ENCODE data around the gene CLCN6.

CLCN6 gene

DNA sequence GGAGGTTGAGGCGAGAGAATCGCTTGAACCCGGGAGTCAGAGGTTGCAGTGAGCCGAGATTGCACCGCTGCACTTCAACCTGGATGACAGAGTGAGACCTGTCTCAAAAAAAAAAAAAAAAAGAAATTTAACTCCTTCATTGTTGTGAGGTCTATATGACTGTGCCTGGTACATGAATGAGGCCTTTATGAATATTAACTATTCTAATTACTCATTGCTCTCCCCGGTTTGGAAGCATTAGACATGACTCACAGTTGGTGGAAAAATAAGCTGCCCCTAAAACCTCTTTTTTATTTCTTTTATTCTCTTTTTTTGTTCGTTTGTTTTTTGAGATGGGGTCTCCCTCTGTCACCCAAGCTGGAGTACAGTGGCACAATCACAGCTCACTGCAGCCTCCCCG, 49.4 kb downstream of the CLCN6 start:
- DNase-seq (ENCODE audit: low read depth) = no peak

DNA sequence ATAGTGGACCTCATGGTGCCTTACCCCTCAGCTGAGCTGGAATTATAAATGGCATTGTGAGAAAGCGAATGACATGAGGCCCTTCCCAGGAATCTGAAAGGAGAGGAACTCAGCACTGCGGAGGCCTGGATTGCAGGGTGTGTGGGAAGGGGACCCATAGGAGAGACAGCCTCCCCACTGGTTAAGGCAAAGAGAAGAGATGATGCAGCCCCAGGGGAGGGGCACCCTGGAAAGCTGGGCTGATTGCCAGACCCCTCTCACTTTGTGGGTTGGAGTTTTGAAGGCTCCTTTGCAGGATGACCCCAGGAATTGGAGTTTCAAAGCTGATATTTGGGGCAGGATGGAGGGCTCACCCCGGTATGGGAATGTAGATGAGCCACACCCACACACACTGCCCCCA, 50.7 kb downstream of the CLCN6 start:
- DNase-seq (ENCODE audit: low read depth) = no peak

DNA sequence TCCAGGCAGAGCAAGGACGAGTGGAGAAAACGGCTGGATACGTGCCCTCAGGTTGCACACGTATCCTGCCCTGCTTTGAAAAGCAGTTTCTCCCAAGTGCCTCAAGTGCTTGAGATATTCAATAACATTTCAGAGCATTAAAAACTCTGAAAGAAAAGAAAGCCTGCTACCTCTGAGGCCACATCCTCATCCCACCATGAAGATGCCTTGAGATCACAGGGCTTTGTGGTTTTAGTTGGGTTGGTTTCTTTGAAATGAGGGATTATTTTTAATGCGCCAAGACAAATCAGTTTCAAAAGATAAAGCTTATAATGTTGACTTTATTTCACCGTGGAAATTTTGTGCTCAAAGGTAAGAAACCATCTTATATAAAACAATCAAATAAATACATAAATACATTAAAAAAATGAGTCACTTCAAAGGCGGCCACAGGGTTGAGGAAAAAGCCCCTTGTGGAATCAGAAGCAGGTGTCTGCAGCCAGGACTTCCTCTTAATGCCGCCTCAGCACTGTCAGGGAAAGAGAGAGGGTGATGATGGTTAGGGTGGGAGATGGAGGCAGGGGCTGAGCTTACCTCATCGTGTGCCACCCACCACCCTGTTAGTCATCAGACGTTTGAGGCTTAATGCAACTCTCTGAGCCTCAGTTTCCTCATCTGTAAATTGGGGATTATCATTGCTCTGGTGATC, 51.3 kb downstream of the CLCN6 start:
- DNase-seq (ENCODE audit: low read depth) = no peak

DNA sequence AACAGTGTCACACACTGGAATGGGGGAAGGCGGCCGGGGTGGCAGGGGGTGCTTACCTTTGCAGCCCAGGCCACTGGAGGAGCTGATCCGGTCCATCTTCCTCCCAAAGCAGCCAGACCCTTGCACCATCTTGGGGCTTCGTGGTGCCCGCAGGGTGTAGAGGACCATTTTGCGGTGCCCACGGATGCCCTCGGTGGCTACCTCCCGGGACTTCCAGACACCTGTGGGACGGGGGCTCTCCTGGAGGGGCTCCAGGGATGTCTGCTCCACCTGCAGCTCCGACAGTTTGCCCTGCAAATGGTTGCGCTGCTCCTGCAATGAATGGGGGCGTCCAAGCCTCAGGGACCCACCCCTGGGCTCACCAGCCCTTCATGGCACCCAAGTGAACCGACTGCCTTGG, 52.2 kb downstream of the CLCN6 start:
- no peak for DNase-seq (ENCODE audit: low read depth)

DNA sequence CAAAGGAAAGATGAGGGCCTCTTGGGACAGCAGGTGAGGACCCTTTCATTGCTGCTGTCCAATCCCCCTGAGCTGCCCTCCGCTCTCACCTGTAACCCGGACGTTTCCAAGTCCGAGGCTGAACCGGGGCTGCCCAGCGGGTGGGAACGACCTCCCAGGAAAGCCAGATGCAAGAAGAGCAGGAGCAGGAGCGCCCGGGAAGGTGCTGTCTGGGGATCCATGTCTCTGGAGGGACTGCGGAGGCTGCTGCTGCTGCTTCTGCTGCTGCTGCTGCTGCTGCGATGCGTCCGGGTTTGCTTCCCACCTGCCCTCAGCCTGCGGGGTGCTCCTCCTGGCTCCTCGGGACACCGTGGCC, 52.6 kb downstream of the CLCN6 start, which contains the start of gene NPPB:
NPPB (minus strand) TSS at position 333 of the 355 bp plus-strand sequence; CDS start at position 221, 112 bp downstream.
- no peak for DNase-seq (ENCODE audit: low read depth)

DNA sequence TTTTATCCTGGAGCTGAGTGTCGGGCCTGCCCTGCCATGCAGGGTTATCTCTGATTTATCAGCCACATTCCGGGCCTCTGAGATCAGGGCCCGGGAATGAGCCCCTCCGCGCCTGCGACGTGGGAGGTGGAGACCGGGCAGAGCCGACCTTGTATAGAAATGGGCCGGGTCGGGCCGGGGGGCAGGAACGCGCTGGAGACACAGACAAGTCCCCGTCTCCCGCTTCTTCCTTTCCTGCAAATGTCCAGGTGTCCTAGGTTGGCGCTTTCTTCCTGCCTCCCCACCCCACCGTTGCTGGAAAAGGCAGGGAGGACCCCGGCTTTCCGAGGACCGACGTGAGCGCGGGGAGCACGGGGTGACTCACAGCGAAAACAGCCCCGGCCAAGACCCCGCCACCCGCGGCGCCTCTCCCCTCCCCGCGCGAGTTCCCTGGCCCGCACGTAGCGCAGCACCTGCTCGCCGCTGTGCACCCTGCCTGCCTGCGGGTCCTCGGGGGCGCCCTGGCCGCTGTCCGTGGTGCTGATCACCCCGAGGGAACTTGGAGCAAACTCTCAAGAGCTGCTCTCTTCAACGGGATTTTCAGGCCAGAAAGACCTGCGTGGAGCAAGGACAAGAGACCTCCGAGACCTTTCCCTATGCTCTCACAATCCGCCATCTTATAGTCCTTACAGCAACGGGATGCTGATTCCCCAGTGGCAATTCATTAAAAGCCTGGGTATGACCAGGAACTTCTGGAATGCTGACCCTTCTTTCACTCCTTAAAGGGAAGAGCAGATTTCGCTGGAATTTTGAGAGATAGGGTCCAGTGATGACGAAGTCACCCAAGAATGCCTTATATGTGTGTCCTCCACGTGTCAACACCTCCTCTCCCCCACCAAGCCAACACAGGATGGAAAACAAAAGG, 53.2 kb downstream of the CLCN6 start:
- DNase-seq (ENCODE audit: low read depth) = no peak

DNA sequence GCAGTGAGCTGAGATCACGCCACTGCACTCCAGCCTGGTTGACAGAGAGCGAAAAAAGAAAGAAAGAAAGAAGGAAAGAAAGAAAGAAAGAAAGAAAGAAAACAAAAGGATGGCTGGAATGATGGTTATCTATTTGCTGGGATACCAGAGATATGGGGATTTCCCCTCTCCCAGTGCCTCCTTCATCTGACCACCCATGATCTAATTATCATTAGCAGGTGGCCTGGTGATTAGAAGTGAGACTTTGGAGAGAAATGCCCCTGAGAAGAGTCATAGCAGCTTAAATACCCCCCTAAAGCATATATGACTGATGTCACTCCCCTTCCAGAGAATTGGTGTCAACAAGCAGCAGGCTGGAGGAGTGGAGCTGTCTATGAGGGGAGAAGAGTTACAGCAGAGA, 54.1 kb downstream of the CLCN6 start:
- DNase-seq (ENCODE audit: low read depth) = no peak

DNA sequence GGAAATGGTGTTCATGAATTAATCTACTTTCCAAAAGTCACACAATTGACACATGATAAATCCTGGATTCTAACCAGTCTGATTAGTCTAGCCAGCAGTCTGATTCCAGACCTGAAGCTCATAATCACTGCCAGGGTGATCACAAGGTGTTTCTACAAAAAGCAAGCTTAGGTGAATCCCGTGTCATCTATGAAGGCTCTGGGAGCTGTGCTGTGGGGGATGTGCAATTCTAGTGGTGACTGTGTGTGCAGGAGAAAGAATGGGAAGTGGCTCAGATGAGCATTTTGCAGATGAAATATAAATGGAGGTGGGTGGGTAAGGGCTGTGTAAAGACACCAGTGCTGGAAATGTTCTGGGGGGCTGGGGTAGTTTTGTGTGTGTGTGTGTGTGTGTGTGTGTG, 54.6 kb downstream of the CLCN6 start:
- no peak for DNase-seq (ENCODE audit: low read depth)

DNA sequence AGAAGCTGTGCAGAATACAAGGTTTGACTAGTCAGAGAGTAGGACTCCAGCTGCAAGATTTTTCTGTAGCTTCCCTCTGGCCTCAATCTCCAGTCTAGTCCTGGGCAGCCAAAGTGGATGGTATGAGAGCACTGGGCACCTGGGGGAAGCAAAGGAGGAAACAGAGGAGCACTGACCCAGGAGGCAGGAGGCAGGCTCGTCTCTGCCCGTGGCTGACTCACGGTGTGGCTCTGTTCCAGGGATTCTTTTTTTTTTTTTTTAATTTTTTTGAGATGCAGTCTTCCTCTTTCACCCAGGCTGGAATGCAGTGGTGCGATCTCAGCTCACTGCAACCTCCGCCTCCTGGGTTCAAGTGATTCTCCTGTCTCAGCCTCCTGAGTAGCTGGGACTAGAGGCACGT, 56.9 kb downstream of the CLCN6 start:
- no peak for DNase-seq (ENCODE audit: low read depth)

DNA sequence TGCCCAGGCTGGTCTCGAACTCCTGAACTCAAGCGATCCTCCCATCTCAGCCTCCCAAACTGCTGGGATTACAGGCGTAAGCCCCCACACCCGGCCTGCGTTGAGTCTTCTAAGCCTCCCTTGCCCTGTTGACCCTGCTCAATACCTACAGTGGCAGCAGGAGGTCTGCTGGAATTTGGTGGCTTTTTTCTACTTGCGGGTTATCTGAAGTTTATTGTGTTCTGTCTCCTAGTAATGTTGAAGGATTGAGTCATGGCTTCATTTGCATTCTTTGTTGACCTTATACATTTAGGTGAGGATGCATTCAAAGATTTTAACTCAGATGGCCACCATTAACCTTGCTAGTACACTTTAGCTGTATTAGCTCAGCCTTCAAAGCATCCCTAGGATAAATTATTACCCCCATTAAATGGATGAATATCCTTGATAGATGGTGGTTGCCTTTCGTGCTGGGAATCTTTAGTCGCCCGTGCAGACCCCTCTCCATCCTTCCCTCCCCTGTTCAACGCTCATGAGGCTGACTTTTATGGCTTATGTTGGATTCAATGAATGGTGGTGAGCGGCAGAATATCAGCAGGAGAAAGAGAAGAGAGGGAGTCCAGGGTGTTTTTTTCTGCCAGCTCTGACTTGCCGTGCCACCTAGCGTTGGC, 62.5 kb downstream of the CLCN6 start:
- DNase-seq (ENCODE audit: low read depth) = no peak

DNA sequence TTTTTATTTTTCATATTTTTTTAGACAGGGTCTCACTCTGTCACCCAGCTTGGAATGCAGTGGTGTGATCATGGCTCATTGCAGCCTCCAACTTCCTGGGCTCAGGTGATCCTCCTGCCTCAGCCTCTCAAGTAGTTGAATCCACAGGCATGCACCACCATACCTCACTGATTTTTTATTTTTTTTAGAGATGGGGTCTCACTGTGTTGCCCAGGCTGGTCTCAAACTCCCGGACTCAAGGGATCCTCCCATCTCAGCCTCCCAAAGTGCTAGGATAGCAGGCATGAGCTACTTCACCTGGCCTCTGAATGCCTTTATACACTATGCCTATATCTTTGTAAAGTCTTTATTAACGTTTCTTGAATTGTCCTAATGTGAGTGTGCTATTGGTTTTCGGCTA, 63.1 kb downstream of the CLCN6 start:
- no peak for DNase-seq (ENCODE audit: low read depth)

DNA sequence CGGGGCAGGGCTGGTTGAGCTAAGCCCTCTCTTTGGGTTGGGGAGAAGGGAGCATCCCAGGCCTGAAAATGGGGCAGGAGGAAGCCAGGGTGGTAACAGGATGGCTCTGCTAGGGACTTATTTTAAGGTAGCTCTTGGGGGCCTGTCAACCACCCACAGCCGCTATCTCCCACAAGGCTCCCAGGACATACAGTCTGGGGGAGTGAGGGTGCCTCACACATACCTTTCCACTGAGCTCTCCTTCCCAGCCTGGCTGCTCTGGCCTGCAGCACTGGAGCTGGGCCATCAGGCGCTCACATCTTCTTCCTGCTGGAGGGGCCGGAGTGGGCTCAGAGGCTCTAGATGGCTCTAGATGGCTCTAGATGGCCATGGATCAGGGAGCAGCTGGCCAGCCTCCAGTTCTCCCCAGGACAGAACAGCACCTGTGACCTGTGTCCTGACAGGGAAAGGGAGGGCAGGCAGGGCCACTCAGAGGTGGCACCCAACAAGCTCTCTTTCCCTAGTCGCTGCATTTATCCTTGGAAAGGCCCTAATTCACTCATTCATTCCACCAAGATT, 63.7 kb downstream of the CLCN6 start:
- DNase-seq (ENCODE audit: low read depth) = no peak

DNA sequence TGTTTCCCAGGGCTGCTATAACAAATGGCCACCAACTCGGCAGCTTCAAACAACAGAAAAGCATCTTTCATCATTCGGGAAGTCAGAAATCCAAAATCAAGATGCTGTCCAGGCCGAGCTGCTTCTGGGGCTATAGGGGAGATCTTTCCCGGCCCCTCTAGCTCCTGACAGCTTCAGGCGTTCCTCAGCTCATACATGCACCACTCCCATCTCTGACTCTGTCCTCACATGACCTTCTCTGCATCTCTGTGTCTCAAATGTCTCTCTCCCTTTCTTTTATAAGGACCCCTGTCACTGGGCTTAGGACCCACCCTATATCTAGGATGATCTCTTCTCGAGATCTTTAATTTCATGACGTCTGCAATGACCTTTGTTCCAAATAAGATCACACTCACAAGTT, 66.6 kb downstream of the CLCN6 start:
- no peak for DNase-seq (ENCODE audit: low read depth)

DNA sequence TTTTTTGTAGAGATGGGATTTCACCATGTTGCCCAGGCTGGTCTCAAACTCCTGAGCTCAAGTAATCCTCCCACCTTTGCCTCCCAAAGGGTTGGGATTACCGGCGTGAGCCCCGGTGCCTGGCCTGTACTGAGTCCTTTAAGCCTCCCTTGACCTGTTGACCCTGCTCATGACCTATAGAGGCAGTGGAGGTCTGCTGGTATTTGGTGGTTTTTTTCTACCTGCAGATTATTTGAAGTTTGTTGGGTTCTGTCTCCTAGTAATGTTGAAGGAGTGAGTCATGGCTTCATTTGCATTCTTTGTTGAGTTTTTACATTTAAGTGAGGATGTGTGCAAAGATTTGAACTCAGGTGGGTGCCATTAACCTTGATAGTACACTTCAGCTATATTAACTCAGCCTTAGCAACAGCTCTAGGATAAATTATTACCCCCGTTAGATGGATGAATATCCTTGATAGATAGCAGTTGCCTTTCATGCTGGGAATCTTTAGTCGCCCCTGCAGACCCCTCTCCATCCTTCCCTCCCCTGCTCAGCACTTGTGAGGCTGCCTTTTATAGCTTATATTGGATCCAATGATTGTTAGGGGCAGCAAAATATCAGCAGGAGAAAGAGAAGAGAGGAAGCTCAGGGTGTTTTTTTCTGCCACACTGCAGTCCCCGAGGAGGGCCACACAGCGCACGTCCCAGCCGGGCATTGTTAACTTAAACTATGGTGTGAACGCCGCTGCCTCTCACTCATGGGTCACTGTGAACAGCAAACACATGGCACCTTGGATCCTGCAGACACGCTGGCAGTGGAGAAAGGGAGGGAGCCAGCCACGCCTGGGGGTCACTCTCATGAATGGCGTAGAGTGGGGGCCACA, 67.6 kb downstream of the CLCN6 start:
- DNase-seq (ENCODE audit: low read depth) = no peak

DNA sequence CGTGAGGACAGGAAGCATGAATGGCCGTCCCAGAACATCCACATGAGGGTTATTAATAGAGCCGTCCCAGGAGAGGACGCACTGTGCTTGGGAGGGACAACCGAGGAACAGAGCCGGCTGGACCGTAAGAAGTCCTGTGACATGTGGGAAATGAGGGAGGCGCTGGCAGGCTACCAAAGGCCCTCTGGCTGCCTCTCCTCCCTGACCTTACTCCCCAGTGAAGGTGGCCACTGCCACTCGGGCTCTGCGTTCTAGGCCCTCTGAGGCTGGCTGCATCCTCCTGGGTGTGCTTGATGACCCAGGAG, 68.2 kb downstream of the CLCN6 start:
- no peak for DNase-seq (ENCODE audit: low read depth)

DNA sequence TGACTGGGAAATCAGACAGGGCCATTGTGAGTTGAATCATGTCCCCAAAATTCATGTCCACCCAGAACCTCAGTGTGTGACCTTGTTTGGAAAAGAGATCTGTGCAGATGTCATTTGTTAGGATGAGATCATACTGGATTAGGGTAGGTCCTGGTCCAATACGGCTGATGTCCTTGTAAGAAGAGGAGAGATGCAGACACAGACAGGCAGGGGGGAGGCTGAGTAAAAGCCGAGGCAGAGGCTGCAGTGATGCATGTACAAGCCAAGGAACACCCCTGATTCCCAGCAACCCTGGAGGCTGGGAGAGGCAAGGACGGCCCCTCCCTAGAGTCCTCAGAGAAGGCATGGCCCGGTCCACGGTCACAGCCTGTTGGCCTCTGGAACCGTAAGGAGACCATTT, 68.6 kb downstream of the CLCN6 start:
- no peak for DNase-seq (ENCODE audit: low read depth)

DNA sequence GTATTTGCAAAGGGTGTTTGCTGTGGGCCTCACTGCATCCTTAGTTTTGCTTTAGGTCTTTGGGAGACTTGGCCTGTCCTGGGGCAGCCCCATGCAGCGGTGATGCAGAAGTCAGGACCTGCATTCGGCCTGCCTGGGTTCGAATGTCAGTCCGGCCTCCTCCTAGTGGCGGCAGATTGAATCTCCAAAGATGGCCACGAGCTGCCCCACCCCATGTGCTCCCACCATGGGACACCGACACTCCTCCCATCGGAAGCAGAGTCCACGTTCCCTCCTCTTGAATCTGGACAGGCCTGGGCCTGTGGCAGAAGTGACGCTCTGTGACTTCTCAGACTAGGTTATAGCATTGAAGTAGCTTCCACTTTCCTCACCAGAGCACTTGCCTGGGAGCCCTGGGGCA, 69.1 kb downstream of the CLCN6 start:
- no peak for DNase-seq (ENCODE audit: low read depth)

DNA sequence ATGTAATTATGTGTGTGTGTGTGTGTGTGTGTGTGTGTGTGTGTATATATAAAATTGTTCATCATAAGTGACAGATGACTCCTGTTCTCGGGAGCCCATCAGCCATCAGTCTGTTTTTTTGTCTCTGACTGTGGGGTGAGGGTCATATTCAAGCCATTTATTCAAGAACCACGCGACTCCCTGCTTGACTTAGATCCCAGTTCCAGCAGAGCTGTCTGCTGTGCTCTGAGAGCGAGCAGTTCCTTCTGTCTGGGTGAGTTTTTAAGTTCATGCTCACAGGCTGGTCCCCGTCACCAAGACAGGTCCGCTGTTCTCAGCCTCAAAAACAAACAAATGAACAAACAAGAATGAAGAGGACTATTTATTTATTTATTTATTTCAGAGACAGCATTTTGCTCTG, 71.1 kb downstream of the CLCN6 start:
- DNase-seq (ENCODE audit: low read depth) = no peak

DNA sequence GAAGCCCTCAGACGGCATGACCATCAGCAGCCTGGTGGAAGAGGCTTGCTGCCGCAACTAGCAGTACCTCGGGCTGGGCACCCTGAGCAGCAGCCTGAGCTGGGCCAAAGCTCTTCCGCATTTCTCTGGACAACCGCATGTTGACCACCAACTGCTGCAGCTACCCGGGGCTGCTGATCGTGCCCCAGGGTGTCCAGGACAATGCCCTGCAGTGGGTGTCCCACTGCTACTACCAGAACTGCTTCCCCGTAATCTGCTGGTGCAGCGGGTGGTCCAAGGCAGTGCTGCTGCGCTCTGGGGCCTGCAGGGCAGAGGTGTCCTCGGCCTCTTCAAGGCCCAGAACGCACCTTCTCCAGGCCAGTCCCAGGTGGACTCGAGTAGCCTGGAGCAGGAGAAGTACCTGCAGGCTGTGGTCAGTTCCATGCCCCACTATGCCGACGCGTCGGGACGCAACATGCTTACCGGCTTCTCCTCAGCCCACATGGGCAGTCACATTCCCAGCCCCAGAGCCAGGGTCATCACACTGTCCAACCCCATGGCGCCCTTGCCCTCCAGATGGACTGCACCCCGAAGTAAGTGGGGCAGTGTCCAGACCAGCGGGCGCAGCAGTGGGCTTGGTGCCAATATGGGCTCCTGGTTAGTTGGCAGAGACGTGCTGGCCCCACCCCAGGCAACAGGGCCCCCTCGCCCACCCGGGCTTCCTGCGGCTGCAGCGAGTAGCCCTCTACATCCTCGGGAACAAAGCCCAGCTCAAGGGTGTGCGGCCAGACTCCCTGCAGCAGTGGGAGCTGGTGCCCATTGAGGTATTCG, 72.3 kb downstream of the CLCN6 start:
- no peak for DNase-seq (ENCODE audit: low read depth)

DNA sequence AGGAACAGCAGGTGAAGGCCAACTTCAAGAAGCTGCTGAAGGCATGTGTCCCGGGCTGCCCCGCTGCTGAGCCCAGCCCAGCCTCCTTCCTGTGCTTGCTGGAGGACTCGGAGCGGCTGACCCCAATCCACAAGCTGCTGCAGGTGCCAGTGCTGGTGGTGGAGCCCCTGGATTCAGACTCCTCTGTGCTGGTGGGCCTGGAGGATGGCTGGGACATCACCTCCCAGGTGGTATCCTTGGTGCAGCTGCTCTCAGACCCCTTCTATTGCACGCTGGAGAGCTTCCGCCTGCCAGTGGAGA, 72.8 kb downstream of the CLCN6 start:
- DNase-seq (ENCODE audit: low read depth) = no peak

Data from HS-5 (cell line).